Skin of body (tissue), 3 donors: ENCODE data around the gene LPCAT1. TPM values are rescaled to one million over a fixed set of nuclear protein-coding genes. Genes with fewer than 3 reads are reported as not detected.

ENCODE experiments used
- DNase-seq: peaks from one replicate; lab custom pipeline; 2025; lab: John Stamatoyannopoulos, UW
- small RNA-seq: library from RNA; depleted of rRNA; stranded (forward); fragments of <200 nt; gene quantifications from one replicate; pipeline ENCODE3, GENCODE V24; 2014; ENCODE audit warnings: low replicate concordance
- total RNA-seq: library from RNA; depleted of rRNA; stranded (reverse); fragments of >200 nt; gene quantifications from one replicate; pipeline ENCODE4 v1.2.3, GENCODE V29; 2014

LPCAT1 gene
- total RNA-seq, 1 donor from 2014 or later = 25.1 TPM

GRCh38 chr5:1412163-1412562, 111.6 kb downstream of the LPCAT1 start:
- DNase-seq = no peak

Small RNA genes within 50 kb of the gene (small RNA-seq; reads per million reads assigned to genes)
- not detected for gene MIR6075

Other genes starting within 250 kb of the LPCAT1 start
- gene TERT, start 228.9 kb downstream of the LPCAT1 start, total RNA-seq = not detected
- 78.6 TPM for gene CLPTM1L, start 178.9 kb downstream of the LPCAT1 start, total RNA-seq
- not detected for gene SLC6A3, start 78.5 kb downstream of the LPCAT1 start, total RNA-seq